ENCODE results near the gene CASP1.
"Not testable (repeated sequence)": the region's sequence is repeated elsewhere in the genome, so short reads cannot be mapped to it uniquely, and the experiment has no call there.

The CASP1 gene

GRCh38 chr11:105034813-105035620 lies at the start of gene CASP1:
Gene CASP1, minus strand, starts transcription at chr11:105035144. Its CDS starts 31 bp downstream, at chr11:105035113.
- DNase-seq: no peak
- no peak for TF ChIP-seq GATA1 (IDR thresholded peaks at IDR 0.05; ENCODE audit: low read depth, low read length)
- TF ChIP-seq POLR2A (IDR thresholded peaks at IDR 0.05; ENCODE audit: low read length): no peak

DNA sequence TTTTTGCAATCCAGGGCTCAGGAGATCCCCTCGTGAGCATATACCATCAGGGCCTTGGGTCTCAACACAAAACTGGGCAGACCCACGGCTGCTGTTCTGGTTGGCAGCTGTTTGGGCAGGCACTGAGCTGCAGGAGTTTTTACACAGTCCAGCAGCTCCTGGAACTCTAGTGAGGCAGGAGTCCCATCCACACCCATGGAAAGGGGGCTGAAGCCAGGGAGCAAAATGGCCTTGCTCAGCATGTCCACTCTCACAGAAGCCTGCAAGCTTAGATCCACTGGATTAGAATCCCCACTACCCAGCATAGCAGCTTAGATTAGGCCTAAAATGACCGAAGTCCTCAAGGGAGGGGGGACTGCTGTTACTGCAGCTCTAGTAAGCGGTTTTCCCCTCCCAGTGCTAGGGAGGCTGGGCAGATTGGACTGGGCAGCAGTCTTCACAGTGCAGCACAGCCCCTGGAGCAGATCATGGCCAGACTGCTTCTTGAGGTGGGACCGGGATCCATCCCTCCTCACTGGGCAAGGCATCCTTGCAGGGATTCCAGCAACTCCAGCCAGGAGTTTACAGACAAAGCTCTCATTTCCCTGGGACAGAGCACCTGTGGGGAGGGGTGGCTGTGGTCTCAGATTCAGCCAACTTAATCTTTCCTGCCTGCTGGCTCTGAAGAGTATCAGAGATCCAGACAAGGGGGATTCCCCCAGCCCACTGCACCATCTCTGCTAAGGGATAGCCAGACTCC lies 46.6 kb upstream of the CASP1 start:
- no peak for DNase-seq
- TF ChIP-seq GATA1 (IDR thresholded peaks at IDR 0.05; ENCODE audit: low read depth, low read length): no peak
- TF ChIP-seq POLR2A (IDR thresholded peaks at IDR 0.05; ENCODE audit: low read length): no peak

- not testable (repeated sequence) for DNase-seq
Measured at GRCh38 chr11:105080171-105080906, 45.4 kb upstream of the CASP1 start.

DNA sequence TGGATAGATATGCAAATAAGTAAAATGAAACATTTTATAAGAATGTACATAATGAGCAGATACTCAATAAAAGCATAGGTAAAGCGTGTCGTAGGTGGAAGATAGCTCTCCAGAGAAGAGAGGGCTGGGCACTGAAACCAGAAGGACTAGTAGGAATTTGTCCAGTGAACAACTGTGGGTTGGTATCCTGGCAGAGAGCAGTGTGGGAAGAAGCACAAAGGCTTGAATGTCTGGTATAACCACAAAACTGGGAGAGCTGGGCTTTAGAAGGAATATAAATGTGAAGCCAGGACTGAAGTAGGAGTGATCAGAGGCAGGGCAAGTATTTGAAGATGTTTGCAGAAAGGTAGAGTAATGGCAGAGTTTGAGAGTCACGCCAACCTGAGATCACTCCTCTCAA lies 43.3 kb upstream of the CASP1 start:
- TF ChIP-seq POLR2A (IDR thresholded peaks at IDR 0.05; ENCODE audit: low read length) (no peak), GATA1 (IDR thresholded peaks at IDR 0.05; ENCODE audit: low read depth, low read length) (no peak)
- no peak for DNase-seq

DNA sequence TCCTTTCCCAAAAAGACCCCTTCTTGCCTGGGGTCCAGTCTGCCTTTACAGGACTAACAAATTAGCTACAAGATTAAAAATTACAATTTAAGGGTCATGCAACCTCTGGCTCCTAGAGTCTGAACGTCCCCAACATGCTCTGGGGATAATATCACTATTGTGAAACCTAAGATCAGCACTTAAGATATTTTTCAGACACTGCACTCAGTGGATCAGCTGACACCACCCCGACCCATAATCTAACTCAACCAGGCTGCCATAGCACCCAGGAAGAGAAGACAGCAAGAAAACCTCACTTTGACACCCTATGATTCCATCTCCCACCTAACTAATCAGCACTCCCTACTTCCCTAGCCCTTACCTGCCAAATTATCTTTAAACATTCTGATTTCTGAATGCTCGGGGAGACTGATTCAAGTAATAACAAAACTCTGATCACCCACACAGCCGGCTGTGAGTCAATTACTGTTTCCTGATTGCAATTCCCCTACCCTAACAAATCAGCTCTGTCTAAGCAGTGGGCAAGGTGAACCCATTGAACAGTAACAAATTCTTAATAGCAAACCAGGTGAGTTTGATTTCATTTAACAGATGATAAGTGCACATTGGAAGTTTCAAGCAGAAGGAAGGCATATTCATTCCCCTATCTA lies 42.3 kb upstream of the CASP1 start:
- DNase-seq: not testable (repeated sequence)

- DNase-seq: no peak
- no peak for TF ChIP-seq POLR2A (IDR thresholded peaks at IDR 0.05; ENCODE audit: low read length)
- TF ChIP-seq GATA1 (IDR thresholded peaks at IDR 0.05; ENCODE audit: low read depth, low read length): no peak
Measured at GRCh38 chr11:105074166-105074530, 39.2 kb upstream of the CASP1 start.

GRCh38 chr11:105073456-105074165 lies 38.7 kb upstream of the CASP1 start:
- DNase-seq: no peak
- no peak for TF ChIP-seq POLR2A (IDR thresholded peaks at IDR 0.05; ENCODE audit: low read length)
- TF ChIP-seq GATA1 (IDR thresholded peaks at IDR 0.05; ENCODE audit: low read depth, low read length): no peak

DNA sequence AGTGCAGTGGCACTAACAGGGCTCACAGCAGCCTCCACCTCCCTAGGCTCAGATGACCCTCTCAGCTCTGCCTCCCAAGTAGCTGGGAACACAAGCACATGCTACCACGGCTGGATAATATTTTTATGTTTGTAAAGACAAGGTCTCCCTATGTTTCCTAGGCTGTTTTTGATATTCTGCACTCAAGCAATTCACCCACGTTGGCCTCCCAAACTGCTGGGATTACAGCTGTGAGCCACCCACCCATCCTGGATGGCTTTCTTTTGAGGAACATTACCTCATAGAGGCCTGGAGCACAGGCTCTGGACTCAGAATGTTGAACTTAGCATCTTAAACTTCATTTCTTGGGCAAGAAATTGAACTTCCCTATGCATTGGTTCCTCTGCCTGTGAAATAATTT lies 37.1 kb upstream of the CASP1 start:
- not testable (repeated sequence) for DNase-seq

- DNase-seq: no peak
- TF ChIP-seq GATA1 (IDR thresholded peaks at IDR 0.05; ENCODE audit: low read depth, low read length) (no peak), POLR2A (IDR thresholded peaks at IDR 0.05; ENCODE audit: low read length) (no peak)
Measured at GRCh38 chr11:105071089-105071732, 36.3 kb upstream of the CASP1 start.

DNA sequence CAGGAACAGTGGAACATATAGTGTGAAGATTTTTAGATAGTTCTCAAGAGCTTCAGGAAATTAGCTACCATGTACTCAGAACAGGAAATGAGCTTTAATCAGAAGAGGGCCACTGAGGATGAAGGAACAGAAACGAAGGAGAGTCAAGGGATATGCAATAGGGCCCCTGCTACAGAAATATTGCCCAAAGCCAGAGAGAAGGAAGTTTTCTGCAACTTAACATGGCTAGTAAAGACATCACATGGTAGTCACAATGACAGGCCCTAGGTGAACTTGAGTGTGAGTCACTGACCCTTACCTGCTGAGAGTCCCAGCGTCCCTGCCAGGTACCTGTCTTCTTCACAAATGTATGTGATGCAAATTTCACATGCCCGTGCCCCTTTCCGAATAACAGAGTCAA lies 35.4 kb upstream of the CASP1 start:
- DNase-seq: no peak
- TF ChIP-seq POLR2A (IDR thresholded peaks at IDR 0.05; ENCODE audit: low read length) (no peak), GATA1 (IDR thresholded peaks at IDR 0.05; ENCODE audit: low read depth, low read length) (no peak)

- not testable (repeated sequence) for DNase-seq
Measured at GRCh38 chr11:105069749-105070148, 34.8 kb upstream of the CASP1 start.

DNA sequence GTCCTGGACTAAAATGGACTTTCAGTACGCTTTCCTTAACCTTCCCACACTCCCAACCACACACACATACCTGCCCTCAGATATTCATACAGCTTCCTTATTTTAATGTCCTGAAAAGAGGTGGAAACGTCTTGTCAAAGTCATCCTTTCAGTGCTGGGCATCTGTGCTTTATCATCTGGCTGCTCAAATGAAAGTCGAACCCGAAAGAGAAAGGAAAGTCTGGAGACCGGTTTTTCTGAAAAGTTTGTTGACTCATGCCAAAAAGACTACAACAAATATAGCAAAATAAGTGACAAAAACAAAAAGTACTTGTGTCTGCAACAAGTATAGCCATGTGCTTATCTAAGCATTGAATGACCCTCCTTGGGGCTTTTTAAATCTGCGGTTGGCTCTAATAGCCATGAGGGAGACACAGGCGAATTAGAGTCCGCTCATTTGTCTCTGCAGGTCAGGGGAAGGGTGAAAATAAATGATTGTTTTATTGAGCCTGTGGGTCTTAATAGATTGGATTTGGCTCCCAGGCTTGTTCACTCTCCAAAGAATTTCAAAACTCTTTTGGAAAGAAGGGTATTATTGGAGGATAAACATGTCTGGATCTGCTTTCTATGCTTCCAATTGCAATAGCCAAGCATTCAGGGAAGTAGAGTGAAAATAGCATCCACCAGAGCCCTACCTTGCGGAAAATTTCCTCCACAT lies 28.4 kb upstream of the CASP1 start:
- DNase-seq: not testable (repeated sequence)

DNA sequence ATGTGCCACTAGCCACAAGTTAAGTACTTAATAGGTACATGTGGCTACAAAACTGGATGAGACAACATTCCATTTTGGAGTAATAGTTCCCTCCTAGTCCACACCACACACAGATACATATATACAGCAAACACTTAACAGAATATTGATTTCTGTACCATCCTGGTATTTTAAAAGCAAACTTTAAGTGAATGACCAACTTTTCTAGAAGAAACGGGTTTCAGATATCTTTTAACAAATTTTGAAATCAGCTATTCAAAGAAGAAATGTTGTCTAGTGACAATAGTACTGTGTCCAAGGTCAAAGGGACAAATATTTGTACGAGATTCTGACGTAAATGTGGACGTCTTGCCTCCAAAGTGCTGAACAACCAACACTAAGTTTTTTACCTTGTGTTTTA lies 22.5 kb upstream of the CASP1 start:
- no peak for DNase-seq
- TF ChIP-seq POLR2A (IDR thresholded peaks at IDR 0.05; ENCODE audit: low read length): no peak
- TF ChIP-seq GATA1 (IDR thresholded peaks at IDR 0.05; ENCODE audit: low read depth, low read length): no peak
